ENCODE results near the gene TAF11L12.
"Not testable (repeated sequence)": the region's sequence is repeated elsewhere in the genome, so short reads cannot be mapped to it uniquely, and the experiment has no call there.

The TAF11L12 gene

GRCh38 chr5:17610092-17610491 is at the start of gene TAF11L12:
Gene TAF11L12, plus strand, starts transcription at chr5:17610392.
- not testable (repeated sequence) for DNase-seq (ENCODE audit: low read depth)

GRCh38 chr5:17585658-17586057 is 24.5 kb upstream of the TAF11L12 start, which contains the start of gene TAF11L7:
Gene TAF11L7, minus strand, starts transcription at chr5:17585758.
- not testable (repeated sequence) for DNase-seq (ENCODE audit: low read depth)

- DNase-seq (ENCODE audit: low read depth) = not testable (repeated sequence)
Observed at GRCh38 chr5:17590860-17591259, 19.3 kb upstream of the TAF11L12 start, which contains the start of gene TAF11L8. Gene TAF11L8, minus strand, starts transcription at chr5:17590960.

- DNase-seq (ENCODE audit: low read depth) = not testable (repeated sequence)
Observed at GRCh38 chr5:17594255-17594654, 15.9 kb upstream of the TAF11L12 start, which contains the start of gene TAF11L9. Gene TAF11L9, minus strand, starts transcription at chr5:17594394.

- not testable (repeated sequence) for DNase-seq (ENCODE audit: low read depth)
Observed at GRCh38 chr5:17597728-17598127, 12.5 kb upstream of the TAF11L12 start, which contains the start of gene TAF11L10. Gene TAF11L10, minus strand, starts transcription at chr5:17597828.

GRCh38 chr5:17603880-17604279 is 6.3 kb upstream of the TAF11L12 start, which contains the start of gene TAF11L11:
Gene TAF11L11, plus strand, starts transcription at chr5:17604183.
- DNase-seq (ENCODE audit: low read depth) = not testable (repeated sequence)

- no peak for DNase-seq (ENCODE audit: low read depth)
Observed at GRCh38 chr5:17604951-17605350, 5.2 kb upstream of the TAF11L12 start.

GRCh38 chr5:17607461-17607860 is 2.7 kb upstream of the TAF11L12 start:
- DNase-seq (ENCODE audit: low read depth) = not testable (repeated sequence)

GRCh38 chr5:17614872-17615605 is 4.8 kb downstream of the TAF11L12 start:
- no peak for DNase-seq (ENCODE audit: low read depth)

- no peak for DNase-seq (ENCODE audit: low read depth)
Observed at GRCh38 chr5:17619354-17619753, 9.2 kb downstream of the TAF11L12 start.

GRCh38 chr5:17620627-17621026 is 10.4 kb downstream of the TAF11L12 start:
- no peak for DNase-seq (ENCODE audit: low read depth)

- DNase-seq (ENCODE audit: low read depth) = no peak
Observed at GRCh38 chr5:17625686-17626085, 15.5 kb downstream of the TAF11L12 start.

- DNase-seq (ENCODE audit: low read depth) = not testable (repeated sequence)
Observed at GRCh38 chr5:17631788-17632187, 21.6 kb downstream of the TAF11L12 start, which contains the start of gene TAF11L13. Gene TAF11L13, plus strand, starts transcription at chr5:17632088.

- no peak for DNase-seq (ENCODE audit: low read depth)
Observed at GRCh38 chr5:17634160-17634559, 24.0 kb downstream of the TAF11L12 start, which contains the start of gene TAF11L14. Gene TAF11L14, plus strand, starts transcription at chr5:17634460.

- not testable (repeated sequence) for DNase-seq (ENCODE audit: low read depth)
Observed at GRCh38 chr5:17649232-17649631, 39.0 kb downstream of the TAF11L12 start.

GRCh38 chr5:17655201-17655759 is 45.1 kb downstream of the TAF11L12 start:
- DNase-seq (ENCODE audit: low read depth) = not testable (repeated sequence)

- DNase-seq (ENCODE audit: low read depth) = no peak
Observed at GRCh38 chr5:17655921-17656320, 45.7 kb downstream of the TAF11L12 start.
